ENCODE results near the gene FRMD7.

GRCh38 chrX:132043977-132044376 is 83.8 kb downstream of the FRMD7 start:
- TF ChIP-seq SMAD3 (CRISPR knock-in tag; IDR thresholded peaks at IDR 0.05; ENCODE audit: borderline replicate concordance) (no peak), ZNF263 (CRISPR knock-in tag; IDR thresholded peaks at IDR 0.05; ENCODE audit: low read depth) (no peak), NR1H2 (CRISPR knock-in tag; IDR thresholded peaks at IDR 0.05) (no peak), PRDM15 (CRISPR knock-in tag; IDR thresholded peaks at IDR 0.05) (no peak), CTCF (IDR thresholded peaks at IDR 0.05) (no peak), ZNF512 (CRISPR knock-in tag; IDR thresholded peaks at IDR 0.05; ENCODE audit: borderline replicate concordance) (no peak), KAT7 (CRISPR knock-in tag; IDR thresholded peaks at IDR 0.05; ENCODE audit: borderline replicate concordance) (no peak), CREB1 (CRISPR knock-in tag; IDR thresholded peaks at IDR 0.05) (no peak), MLX (CRISPR knock-in tag; IDR thresholded peaks at IDR 0.05) (no peak), ZNF416 (CRISPR knock-in tag; IDR thresholded peaks at IDR 0.05) (no peak)

Measured in WTC11 (cell line).